GM12873 (cell line): ENCODE measurements around the gene DLGAP1.

Experiments
- TF ChIP-seq, protein P1 (sequence below): IDR thresholded peaks from 2 replicates; pipeline ENCODE4 v1.5.1; 2012; ENCODE audit warnings: low read depth, mild to moderate bottlenecking, moderate library complexity, low read length, control low read depth; ENCODE audit not compliant: insufficient read depth; ENCODE audit errors: missing control alignments

Gene DLGAP1

GRCh38 chr18:3748086-3748485, 707.0 kb downstream of the DLGAP1 start:
- TF ChIP-seq, protein P1, sequence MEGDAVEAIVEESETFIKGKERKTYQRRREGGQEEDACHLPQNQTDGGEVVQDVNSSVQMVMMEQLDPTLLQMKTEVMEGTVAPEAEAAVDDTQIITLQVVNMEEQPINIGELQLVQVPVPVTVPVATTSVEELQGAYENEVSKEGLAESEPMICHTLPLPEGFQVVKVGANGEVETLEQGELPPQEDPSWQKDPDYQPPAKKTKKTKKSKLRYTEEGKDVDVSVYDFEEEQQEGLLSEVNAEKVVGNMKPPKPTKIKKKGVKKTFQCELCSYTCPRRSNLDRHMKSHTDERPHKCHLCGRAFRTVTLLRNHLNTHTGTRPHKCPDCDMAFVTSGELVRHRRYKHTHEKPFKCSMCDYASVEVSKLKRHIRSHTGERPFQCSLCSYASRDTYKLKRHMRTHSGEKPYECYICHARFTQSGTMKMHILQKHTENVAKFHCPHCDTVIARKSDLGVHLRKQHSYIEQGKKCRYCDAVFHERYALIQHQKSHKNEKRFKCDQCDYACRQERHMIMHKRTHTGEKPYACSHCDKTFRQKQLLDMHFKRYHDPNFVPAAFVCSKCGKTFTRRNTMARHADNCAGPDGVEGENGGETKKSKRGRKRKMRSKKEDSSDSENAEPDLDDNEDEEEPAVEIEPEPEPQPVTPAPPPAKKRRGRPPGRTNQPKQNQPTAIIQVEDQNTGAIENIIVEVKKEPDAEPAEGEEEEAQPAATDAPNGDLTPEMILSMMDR: no peak

GRCh38 chr18:3747176-3747973, 707.7 kb downstream of the DLGAP1 start:
- TF ChIP-seq, protein P1: no peak

DNA sequence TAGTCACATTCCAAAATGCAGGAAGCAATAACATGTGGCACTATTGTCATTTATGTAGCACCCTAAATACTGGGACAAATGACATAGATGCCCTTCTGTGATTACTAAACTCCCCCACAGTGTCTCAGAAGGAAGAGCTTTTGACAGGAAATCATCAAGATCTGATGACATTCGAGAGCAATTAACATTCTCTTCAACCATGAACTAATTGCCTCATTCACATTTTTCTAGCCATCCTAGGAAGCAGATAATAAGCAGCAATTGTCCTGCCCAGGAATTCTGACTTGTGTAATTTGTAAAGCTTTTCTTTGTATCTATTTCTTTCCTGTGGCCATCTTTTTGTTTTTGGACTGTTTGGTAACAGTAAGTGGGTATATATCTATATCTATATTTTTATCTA, 712.6 kb downstream of the DLGAP1 start:
- TF ChIP-seq, protein P1: no peak

DNA sequence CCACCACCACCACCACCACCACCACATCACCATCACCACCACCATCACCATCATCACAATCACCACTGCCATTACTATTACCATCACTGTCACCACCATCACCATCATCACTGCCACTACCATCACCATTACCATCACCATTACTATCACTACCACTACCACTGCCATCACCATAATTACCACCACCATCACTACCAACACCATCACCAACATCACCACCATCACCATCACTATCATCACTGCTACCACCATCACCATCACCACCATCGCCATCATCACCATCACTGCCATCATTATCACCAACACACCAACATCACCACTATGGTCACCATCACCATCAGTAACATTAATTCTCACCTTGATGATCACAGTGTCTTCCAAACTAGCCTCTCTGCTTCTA, 713.8 kb downstream of the DLGAP1 start:
- TF ChIP-seq, protein P1: no peak

DNA sequence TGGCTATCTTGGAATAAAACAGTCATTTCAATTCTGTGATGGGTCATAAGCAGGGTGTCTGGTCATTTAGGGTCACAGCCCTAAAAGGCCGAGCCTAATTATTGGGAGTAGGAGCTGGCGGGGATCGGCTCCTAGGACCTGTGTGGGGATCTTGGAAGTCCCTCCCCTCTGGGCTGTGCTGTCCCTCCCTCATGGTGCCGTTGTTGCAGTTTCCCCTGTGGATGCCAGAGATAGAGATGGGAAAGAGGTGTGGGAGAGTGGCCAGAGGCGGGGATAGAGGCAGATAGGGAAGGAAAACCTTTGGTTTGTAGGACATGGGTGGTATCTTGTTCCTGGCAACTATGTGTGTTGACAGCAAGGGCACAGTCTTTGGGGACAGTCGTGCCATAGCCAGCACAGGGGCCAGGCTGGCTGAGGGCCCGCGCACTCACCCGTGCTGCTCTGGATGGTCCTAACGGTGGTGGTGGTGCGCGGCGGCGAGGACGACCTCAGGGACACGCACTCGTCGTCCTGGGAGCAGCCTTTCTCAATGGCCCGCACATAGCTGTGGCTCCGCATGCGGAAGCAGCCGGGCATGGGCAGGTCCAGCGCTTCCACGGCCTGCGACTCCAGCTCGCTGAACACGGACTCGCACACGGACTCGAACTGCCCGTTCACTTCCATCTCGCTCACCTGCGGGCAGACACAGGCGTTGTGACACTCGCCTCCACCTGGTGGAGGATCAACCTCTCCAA, 726.2 kb downstream of the DLGAP1 start:
- TF ChIP-seq, protein P1: no peak

GRCh38 chr18:3727274-3727673, 727.8 kb downstream of the DLGAP1 start:
- TF ChIP-seq, protein P1: no peak

GRCh38 chr18:3726238-3726951, 728.7 kb downstream of the DLGAP1 start:
- TF ChIP-seq, protein P1: no peak
